IPS-18c (cell line): ENCODE results near the gene CLCN2.
A peak's percentile ranks its signal among the peaks of the same experiment; 100 is the strongest.

Experiments used
- H3K4me3 ChIP-seq: 2 replicates; pipeline ENCODE4 v1.7.0; 2013; ENCODE audit warnings: low read depth, mild to moderate bottlenecking, low read length, moderate library complexity; ENCODE audit not compliant: insufficient read depth
- H3K9me3 ChIP-seq: one replicate; pipeline ENCODE4 v1.6.1; 2013; ENCODE audit warnings: mild to moderate bottlenecking, low read length, moderate library complexity; ENCODE audit not compliant: control insufficient read depth, insufficient read depth

Gene CLCN2

GRCh38 chr3:184361532-184361931 is at the start of gene CLCN2, which contains the start of gene POLR2H:
TSS of gene CLCN2 (minus strand) at chr3:184361605. CDS start at chr3:184361479, 126 bp downstream.
TSS of gene POLR2H (plus strand) at chr3:184361710. CDS start at chr3:184363493, 1,783 bp downstream.
- Histone ChIP-seq H3K4me3 (peak within 1 kb of the TSS; percentile 89), H3K9me3 (no peaks in the 10 kb centered on the region)

- no peaks in the 10 kb centered on the region for H3K9me3 ChIP-seq
- no peak overlapping the region for H3K4me3 ChIP-seq
Observed at GRCh38 chr3:184409946-184410500, 48.6 kb upstream of the CLCN2 start.

- Histone ChIP-seq H3K9me3 (no peaks in the 10 kb centered on the region), H3K4me3 (no peak overlapping the region)
Observed at GRCh38 chr3:184409331-184409926, 48.0 kb upstream of the CLCN2 start.

GRCh38 chr3:184405075-184406030 is 43.9 kb upstream of the CLCN2 start:
- Histone ChIP-seq H3K4me3 (no peak overlapping the region), H3K9me3 (no peaks in the 10 kb centered on the region)

- no peaks in the 10 kb centered on the region for H3K9me3 ChIP-seq
- H3K4me3 ChIP-seq, result no peak overlapping the region
Observed at GRCh38 chr3:184399410-184399809, 38.0 kb upstream of the CLCN2 start.

- no peak overlapping the region for H3K4me3 ChIP-seq
- no peaks in the 10 kb centered on the region for H3K9me3 ChIP-seq
Observed at GRCh38 chr3:184395320-184395660, 33.9 kb upstream of the CLCN2 start.

- Histone ChIP-seq H3K9me3 (no peaks in the 10 kb centered on the region), H3K4me3 (no peak overlapping the region)
Observed at GRCh38 chr3:184391266-184391665, 29.9 kb upstream of the CLCN2 start.

GRCh38 chr3:184389935-184390528 is 28.6 kb upstream of the CLCN2 start:
- Histone ChIP-seq H3K4me3 (no peak overlapping the region), H3K9me3 (no peaks in the 10 kb centered on the region)

- Histone ChIP-seq H3K4me3 (no peak overlapping the region), H3K9me3 (no peaks in the 10 kb centered on the region)
Observed at GRCh38 chr3:184389384-184389783, 28.0 kb upstream of the CLCN2 start.

GRCh38 chr3:184388936-184389230 is 27.5 kb upstream of the CLCN2 start:
- H3K4me3 ChIP-seq, result no peak overlapping the region
- H3K9me3 ChIP-seq, result no peaks in the 10 kb centered on the region

- no peak overlapping the region for H3K4me3 ChIP-seq
- no peaks in the 10 kb centered on the region for H3K9me3 ChIP-seq
Observed at GRCh38 chr3:184388164-184388935, 26.9 kb upstream of the CLCN2 start.

GRCh38 chr3:184387174-184387714 is 25.8 kb upstream of the CLCN2 start:
- Histone ChIP-seq H3K4me3 (no peak overlapping the region), H3K9me3 (no peaks in the 10 kb centered on the region)

- Histone ChIP-seq H3K9me3 (no peaks in the 10 kb centered on the region), H3K4me3 (no peak overlapping the region)
Observed at GRCh38 chr3:184386047-184386806, 24.8 kb upstream of the CLCN2 start.

- Histone ChIP-seq H3K4me3 (no peak overlapping the region), H3K9me3 (no peaks in the 10 kb centered on the region)
Observed at GRCh38 chr3:184384856-184385422, 23.5 kb upstream of the CLCN2 start.

- Histone ChIP-seq H3K9me3 (no peaks in the 10 kb centered on the region), H3K4me3 (no peak overlapping the region)
Observed at GRCh38 chr3:184384342-184384741, 22.9 kb upstream of the CLCN2 start.
